ENCODE measurements around the gene OTUB2. TPM values are rescaled to one million over a fixed set of nuclear protein-coding genes. Genes with fewer than 3 reads are reported as not detected.

The OTUB2 gene
- polyA plus RNA-seq, 1 of the 3 experiments (the other 2 are of a cell fraction): 1.4 TPM

DNA sequence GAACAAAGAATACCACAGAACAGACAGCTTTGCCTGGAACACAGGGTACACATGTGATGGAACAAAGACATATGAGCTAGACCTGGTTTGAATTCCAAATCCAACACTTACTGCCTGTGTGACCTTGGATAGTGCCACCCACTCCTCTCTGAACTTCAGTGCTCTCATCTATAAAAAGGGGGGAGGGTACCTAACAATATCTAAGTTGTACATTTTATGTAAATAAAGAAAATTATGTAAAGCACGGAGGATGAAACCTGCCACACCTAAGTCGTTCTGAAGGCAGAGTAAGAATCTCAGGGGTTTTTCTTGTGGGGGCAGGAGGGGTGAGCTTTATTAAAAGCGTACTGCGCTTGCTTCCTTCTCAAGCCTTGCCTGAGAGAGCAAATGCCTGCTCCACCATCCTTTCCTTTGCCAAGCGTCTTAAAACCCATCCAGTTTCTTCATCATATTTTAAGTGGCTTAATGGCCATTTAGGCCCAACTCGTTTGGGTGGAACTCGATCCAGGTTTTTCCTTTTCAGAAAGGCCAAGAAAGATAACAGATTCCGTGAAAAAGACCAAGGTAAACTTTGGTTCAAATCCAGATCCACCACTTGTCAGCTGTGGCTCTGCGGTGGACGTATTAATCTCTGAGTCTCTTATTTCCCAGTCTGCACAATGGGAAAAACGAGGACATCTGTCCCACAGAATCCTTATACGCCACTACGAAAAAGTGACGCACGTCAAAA, 53.9 kb downstream of the OTUB2 start:
- Histone ChIP-seq H3K27ac (ENCODE audit: low read depth in 2 of 2, low read length in 1 of 2) (peak overlapping the region in 1 of 2 experiments; percentile 85), H3K9ac (peak overlapping the region; percentile 83), H3K9me3 (peaks cover 7% of the 10 kb centered on the region; the same call in 1 of the 2 replicates), H3F3A (replicated peaks; ENCODE audit: insufficient read depth) (peaks cover 7% of the 10 kb centered on the region), H4K20me1 (ENCODE audit: insufficient read depth) (peaks cover 30% of the 10 kb centered on the region), H3K79me2 (ENCODE audit: insufficient read depth) (peaks cover 74% of the 10 kb centered on the region), H3K4me1 (ENCODE audit: control insufficient read depth in 1 of 2, insufficient read depth in 2 of 2, low read depth in 1 of 2, low read length in 1 of 2) (peaks cover 12 to 30% of the 10 kb centered on the region in 2 experiments; a peak in 3 of 4 replicates), H3K36me3 (replicated peaks in 1 of 2; ENCODE audit: control insufficient read depth in 1 of 2, insufficient read depth in 2 of 2, low read length in 1 of 2) (peaks cover 29 to 34% of the 10 kb centered on the region in 2 experiments), H2AFZ (ENCODE audit: low read depth) (peak overlapping the region; percentile 98), H3K4me3 (ENCODE audit: low read depth in 2 of 2, low read length in 1 of 2) (peak overlapping the region; percentile 96 to 99), H3K27me3 (ENCODE audit: insufficient read depth) (no peaks in the 10 kb centered on the region), H3K9me2 (no peaks in the 10 kb centered on the region), H3K4me2 (peak overlapping the region; percentile 94)
- TF ChIP-seq RFX5 (IDR thresholded peaks at IDR 0.05; ENCODE audit: low read length) (no peak), MXI1 (IDR thresholded peaks at IDR 0.05; ENCODE audit: low read depth, low read length) (peak; percentile 88; the same call in 1 of the 2 replicates)
- DNase-seq: no peak
- CTCF ChIA-PET: interaction anchor here (1.2 to 2.6 kb wide), 5 partner anchors 44 to 57 kb away, joined by 3 to 14 read pairs (median 8); partner anchors contain the start of gene IFI27L2
- WGBS (ENCODE audit: low lambda C conversion rate): 8% methylated on average over 15 of the region's 15 CpGs
- POLR2A ChIA-PET: no interaction called here

DNA sequence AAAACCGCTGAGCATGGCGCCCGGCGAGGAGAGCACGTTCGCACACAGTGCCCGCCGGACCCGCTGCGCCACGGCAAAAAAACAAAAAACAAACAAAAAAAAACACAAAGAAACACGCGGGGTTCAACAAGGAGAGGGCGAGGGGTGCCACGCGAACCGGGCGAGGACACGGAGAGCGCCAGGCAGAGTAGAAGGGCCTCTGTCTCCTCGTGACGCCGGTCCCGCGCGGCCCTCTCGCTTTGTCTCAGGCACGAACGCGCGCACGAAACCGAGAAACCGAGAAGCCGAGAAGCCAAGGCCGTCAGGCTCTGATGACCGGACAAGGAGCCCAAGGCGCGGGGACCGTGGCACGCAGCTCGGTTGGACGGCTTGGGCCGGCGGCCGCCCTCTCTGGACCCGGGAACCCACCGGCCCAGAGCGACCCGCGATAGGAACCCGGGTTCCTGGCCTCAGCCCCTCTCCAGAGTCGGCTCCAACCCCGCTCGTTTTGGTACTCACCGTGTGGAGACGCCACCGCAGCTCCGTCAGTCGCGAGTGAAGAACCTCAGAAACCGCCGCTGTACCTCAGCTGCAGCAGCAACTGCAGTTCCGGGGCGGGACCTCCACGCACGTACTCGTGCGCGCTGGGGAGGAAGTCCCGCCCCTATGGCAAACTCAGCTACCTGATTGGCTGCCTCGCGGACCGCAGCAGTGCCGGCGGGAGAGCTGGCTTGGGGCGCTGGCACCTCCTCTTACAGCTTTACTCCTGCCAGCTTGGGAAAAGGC, 54.7 kb downstream of the OTUB2 start, which contains the start of the genes DDX24 and IFI27L1:
Gene DDX24 (minus strand): TSS at position 582 of the 765 bp plus-strand sequence. CDS start 1,460 bp downstream, outside the sequence.
Gene IFI27L1 (plus strand): TSS at position 690 of the 765 bp plus-strand sequence. CDS start 15,628 bp downstream, outside the sequence.
- peak within 1 kb of the TSS; percentile 96 to 99 for H3K4me3 ChIP-seq (ENCODE audit: low read depth in 2 of 2, low read length in 1 of 2)
- peaks cover 30% of the 10 kb centered on the region for H4K20me1 ChIP-seq (ENCODE audit: insufficient read depth)
- H3F3A ChIP-seq (replicated peaks; ENCODE audit: insufficient read depth): no peaks in the 10 kb centered on the region
- H3K79me2 ChIP-seq (ENCODE audit: insufficient read depth): peaks cover 67% of the 10 kb centered on the region
- peak within 1 kb of the TSS; percentile 98 for H2AFZ ChIP-seq (ENCODE audit: low read depth)
- peaks cover 12 to 30% of the 10 kb centered on the region in 2 experiments; a peak in 3 of 4 replicates for H3K4me1 ChIP-seq (ENCODE audit: control insufficient read depth in 1 of 2, insufficient read depth in 2 of 2, low read depth in 1 of 2, low read length in 1 of 2)
- WGBS (ENCODE audit: low lambda C conversion rate): 3% methylated on average over 26 of the region's 77 CpGs
- CTCF ChIA-PET: interaction anchor here (1.0 to 2.6 kb wide), 4 partner anchors 16 to 56 kb away, joined by 3 to 14 read pairs (median 4); partner anchors contain the start of gene IFI27L2
- no peaks in the 10 kb centered on the region for H3K27me3 ChIP-seq (ENCODE audit: insufficient read depth)
- peak; percentile 97 for DNase-seq
- peak within 1 kb of the TSS; percentile 81 to 85 for H3K27ac ChIP-seq (ENCODE audit: low read depth in 2 of 2, low read length in 1 of 2)
- POLR2A ChIA-PET: interaction anchor here (1.1 kb wide), 1 partner anchor 35 kb away, joined by 4 read pairs; no protein-coding TSS in a partner anchor
- peaks cover 26 to 27% of the 10 kb centered on the region in 2 experiments for H3K36me3 ChIP-seq (replicated peaks in 1 of 2; ENCODE audit: control insufficient read depth in 1 of 2, insufficient read depth in 2 of 2, low read length in 1 of 2)
- H3K9me2 ChIP-seq: no peaks in the 10 kb centered on the region
- H3K9ac ChIP-seq: peak within 1 kb of the TSS; percentile 83
- no peaks in the 10 kb centered on the region; the same call in 1 of the 2 replicates for H3K9me3 ChIP-seq
- peak within 1 kb of the TSS; percentile 94 for H3K4me2 ChIP-seq
- no peak for TF ChIP-seq TCF12 (IDR thresholded peaks at IDR 0.05)
- TF ChIP-seq IRF3 (IDR thresholded peaks at IDR 0.05; ENCODE audit: low read depth, low read length): no peak
- TF ChIP-seq TAF1 (IDR thresholded peaks at IDR 0.05; ENCODE audit: borderline replicate concordance, low read depth, low read length): peak; percentile 85
- TF ChIP-seq GABPA (IDR thresholded peaks at IDR 0.05; ENCODE audit: low read depth): peak; percentile 90
- TF ChIP-seq FOXM1 (IDR thresholded peaks at IDR 0.05; ENCODE audit: low read depth): no peak
- TF ChIP-seq, protein P1, sequence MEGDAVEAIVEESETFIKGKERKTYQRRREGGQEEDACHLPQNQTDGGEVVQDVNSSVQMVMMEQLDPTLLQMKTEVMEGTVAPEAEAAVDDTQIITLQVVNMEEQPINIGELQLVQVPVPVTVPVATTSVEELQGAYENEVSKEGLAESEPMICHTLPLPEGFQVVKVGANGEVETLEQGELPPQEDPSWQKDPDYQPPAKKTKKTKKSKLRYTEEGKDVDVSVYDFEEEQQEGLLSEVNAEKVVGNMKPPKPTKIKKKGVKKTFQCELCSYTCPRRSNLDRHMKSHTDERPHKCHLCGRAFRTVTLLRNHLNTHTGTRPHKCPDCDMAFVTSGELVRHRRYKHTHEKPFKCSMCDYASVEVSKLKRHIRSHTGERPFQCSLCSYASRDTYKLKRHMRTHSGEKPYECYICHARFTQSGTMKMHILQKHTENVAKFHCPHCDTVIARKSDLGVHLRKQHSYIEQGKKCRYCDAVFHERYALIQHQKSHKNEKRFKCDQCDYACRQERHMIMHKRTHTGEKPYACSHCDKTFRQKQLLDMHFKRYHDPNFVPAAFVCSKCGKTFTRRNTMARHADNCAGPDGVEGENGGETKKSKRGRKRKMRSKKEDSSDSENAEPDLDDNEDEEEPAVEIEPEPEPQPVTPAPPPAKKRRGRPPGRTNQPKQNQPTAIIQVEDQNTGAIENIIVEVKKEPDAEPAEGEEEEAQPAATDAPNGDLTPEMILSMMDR (IDR thresholded peaks at IDR 0.05): no peak
- TF ChIP-seq, protein P2, sequence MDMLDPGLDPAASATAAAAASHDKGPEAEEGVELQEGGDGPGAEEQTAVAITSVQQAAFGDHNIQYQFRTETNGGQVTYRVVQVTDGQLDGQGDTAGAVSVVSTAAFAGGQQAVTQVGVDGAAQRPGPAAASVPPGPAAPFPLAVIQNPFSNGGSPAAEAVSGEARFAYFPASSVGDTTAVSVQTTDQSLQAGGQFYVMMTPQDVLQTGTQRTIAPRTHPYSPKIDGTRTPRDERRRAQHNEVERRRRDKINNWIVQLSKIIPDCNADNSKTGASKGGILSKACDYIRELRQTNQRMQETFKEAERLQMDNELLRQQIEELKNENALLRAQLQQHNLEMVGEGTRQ (IDR thresholded peaks at IDR 0.05; ENCODE audit: borderline replicate concordance, low read depth, low read length): no peak
- TF ChIP-seq USF1 (IDR thresholded peaks at IDR 0.05; ENCODE audit: borderline replicate concordance, low read depth): no peak
- TF ChIP-seq TEAD4 (IDR thresholded peaks at IDR 0.05; ENCODE audit: borderline replicate concordance, insufficient read depth): no peak
- no peak for TF ChIP-seq RAD21 (IDR thresholded peaks at IDR 0.05; ENCODE audit: low read length)
- 0 out of 2 replicates have a peak, but pooled peaks have one; percentile 2 for TF ChIP-seq SMC3 (IDR thresholded peaks at IDR 0.05; ENCODE audit: low read depth, low read length)
- 0 out of 2 replicates have a peak, but pooled peaks have one; percentile 52 for TF ChIP-seq SIN3A (IDR thresholded peaks at IDR 0.05; ENCODE audit: borderline replicate concordance, low read depth, low read length)
- TF ChIP-seq REST (IDR thresholded peaks at IDR 0.05; ENCODE audit: low read depth, low read length): no peak
